CD4-positive, alpha-beta T cell treated with Interleukin-12 subunit alpha and Interleukin-12 subunit beta, for 1 hour (primary cell): ENCODE measurements around the gene C1QTNF9.
"Not testable (repeated sequence)": the region's sequence is repeated elsewhere in the genome, so short reads cannot be mapped to it uniquely, and the experiment has no call there.

Experiments
- DNase-seq: peaks from one replicate; pipeline ENCODE4 v3.0.0-alpha.2; 2020

C1QTNF9 gene

GRCh38 chr13:24309300-24309699 lies at the start of gene C1QTNF9:
Gene C1QTNF9 (plus strand): TSS chr13:24309580. CDS start chr13:24316004, 6,424 bp downstream.
- not testable (repeated sequence) for DNase-seq

DNA sequence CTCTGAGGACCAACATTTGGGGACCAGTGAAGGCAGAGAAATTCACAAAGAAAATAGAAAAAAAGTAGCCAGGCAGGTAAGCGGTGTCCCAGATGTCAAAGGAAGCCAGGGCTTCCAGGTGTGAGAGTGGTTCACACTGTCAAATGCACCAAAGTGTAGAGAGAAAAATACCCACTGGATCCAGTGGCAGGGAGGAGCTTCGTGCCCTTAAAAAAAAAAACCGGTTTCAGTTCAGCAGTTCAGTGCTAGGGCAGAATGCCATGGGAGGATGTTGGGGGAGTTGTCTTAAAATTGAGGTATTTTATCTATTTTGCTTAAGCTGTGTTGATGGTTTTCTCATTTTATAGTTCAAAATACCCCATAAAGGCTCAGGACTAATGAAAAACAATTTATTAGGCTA lies 47.8 kb upstream of the C1QTNF9 start:
- DNase-seq: peak; percentile 67

- DNase-seq: peak; percentile 30
Observed at GRCh38 chr13:24263632-24264031, 45.7 kb upstream of the C1QTNF9 start.

DNA sequence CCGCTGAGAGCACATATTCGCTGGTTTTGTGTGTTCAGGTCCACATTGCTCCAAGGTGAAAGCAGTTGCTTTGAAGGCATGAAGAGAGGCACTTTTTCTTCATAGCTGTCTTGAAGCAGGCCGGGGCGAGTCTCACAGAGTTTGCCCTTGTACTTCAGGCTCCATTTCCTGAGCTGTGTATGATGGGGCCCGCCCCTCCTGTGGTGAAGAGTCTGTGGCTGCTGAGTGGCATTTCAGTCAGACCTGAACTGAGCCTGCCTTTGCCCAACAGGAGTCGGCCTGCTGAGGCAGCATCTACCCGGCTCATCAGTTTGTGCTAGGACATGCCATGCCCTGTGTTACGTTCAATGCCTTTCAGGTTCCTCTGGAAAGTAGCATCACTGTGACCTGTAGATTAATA lies 44.4 kb upstream of the C1QTNF9 start:
- DNase-seq: peak; percentile 87

GRCh38 chr13:24265453-24265852 lies 43.9 kb upstream of the C1QTNF9 start:
- no peak for DNase-seq

- peak; percentile 67 for DNase-seq
Observed at GRCh38 chr13:24267274-24267673, 42.1 kb upstream of the C1QTNF9 start.

- no peak for DNase-seq
Observed at GRCh38 chr13:24267801-24268200, 41.6 kb upstream of the C1QTNF9 start.

- DNase-seq: no peak
Observed at GRCh38 chr13:24269821-24270220, 39.6 kb upstream of the C1QTNF9 start.

- DNase-seq: peak; percentile 84
Observed at GRCh38 chr13:24270639-24271141, 38.7 kb upstream of the C1QTNF9 start.

- no peak for DNase-seq
Observed at GRCh38 chr13:24271231-24271600, 38.2 kb upstream of the C1QTNF9 start.

- DNase-seq: peak; percentile 89
Observed at GRCh38 chr13:24271601-24272451, 37.6 kb upstream of the C1QTNF9 start.

DNA sequence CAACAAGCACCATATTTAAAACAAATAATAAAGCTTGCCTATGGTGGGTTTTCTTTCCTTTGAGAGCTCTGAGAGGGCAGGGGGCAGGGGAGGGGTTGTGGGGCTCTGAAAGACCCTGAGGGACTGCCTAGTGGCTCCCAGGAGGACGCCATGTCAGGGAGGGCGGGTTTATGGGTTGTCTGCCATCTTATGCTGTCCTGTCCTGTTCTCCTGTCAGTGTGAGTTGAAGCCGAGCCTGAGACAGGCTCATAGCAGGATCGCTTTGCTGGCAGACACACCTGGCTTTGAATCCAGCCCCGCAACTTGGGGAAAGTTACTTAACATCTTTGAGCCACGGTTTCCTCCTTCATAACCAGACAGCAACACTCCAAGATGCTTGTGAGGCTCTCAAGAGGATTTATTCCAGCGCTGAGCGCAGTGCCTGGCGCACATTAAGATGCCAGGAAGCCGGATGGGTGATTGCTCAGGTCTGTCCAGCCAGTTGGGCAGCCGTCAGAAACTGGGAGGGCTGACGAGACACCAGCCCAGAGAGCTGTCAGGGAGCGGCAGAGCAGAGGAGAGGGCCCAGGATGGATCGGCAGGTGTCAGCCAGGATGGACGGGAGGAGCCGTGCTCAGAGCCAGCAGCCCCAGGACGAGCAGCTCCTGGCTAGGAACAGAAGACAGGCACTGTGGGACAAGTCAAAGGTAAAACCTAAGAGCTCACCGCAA lies 36.8 kb upstream of the C1QTNF9 start:
- DNase-seq: peak; percentile 42

GRCh38 chr13:24273926-24274325 lies 35.5 kb upstream of the C1QTNF9 start:
- DNase-seq: no peak

GRCh38 chr13:24274452-24275021 lies 34.8 kb upstream of the C1QTNF9 start:
- DNase-seq: peak; percentile 86

GRCh38 chr13:24275041-24275440 lies 34.3 kb upstream of the C1QTNF9 start:
- DNase-seq: no peak

DNA sequence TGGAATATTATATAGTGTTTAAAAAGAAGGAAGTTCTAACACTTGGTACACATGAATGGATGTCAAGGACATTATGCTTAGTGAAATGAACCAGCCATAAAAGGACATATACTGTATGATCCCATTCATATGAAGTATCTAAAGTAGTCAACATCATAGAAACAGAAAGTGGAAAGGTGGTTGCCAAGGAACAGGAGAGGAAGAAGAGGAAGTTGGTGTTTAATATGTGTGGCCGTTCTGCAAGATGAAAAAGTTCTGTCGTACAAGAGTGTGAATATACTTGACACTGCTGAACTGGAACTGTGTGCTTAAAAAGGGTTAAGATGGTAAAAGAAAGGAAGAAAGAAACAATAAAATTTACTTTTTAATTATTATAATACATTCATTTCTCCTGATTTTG lies 33.1 kb upstream of the C1QTNF9 start:
- DNase-seq: peak; percentile 71

DNA sequence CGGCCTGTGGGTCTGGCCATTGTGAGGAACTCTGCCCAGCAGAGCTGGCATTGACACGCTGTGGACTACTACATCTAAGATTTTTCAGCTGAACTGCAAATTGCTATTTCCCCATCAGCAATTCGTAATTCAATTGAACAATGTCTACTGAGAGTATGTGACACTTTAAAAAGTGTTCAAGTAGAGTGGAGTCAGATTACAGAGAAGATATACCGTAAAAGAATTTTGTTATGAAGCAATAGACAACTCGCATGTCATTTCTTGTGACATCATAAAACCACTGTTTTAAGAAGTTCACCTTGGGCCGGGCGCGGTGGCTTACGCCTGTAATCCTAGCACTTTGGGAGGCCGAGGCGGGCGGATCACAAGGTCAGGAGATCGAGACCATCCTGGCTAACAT lies 32.5 kb upstream of the C1QTNF9 start:
- no peak for DNase-seq

- no peak for DNase-seq
Observed at GRCh38 chr13:24277761-24278160, 31.6 kb upstream of the C1QTNF9 start.

GRCh38 chr13:24279327-24280110 lies 29.9 kb upstream of the C1QTNF9 start:
- no peak for DNase-seq

- DNase-seq: no peak
Observed at GRCh38 chr13:24280720-24281119, 28.7 kb upstream of the C1QTNF9 start.

- no peak for DNase-seq
Observed at GRCh38 chr13:24281188-24282008, 28.0 kb upstream of the C1QTNF9 start.

GRCh38 chr13:24282256-24282655 lies 27.1 kb upstream of the C1QTNF9 start:
- no peak for DNase-seq
